Measurements from ENCODE around the gene KRT26.

KRT26 gene

DNA sequence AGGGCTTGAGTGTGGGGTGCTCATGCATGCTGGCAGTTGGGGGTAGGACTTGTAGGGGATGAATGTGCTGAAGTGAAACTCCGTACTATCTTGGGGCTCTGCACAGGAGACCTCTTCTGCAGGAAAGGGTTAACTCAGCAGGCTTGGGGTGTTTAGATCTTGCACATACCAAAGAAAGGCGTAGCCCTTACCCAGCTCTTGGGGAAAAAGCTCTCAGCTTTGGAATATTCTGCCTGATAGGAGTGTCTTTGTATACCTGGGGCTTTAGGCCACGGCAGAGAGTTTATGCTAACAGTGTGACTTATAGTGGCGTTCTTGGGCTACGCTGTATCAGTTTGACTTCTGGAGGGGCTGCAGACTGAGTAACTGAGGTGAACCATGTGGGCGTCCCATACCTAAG is 38.0 kb downstream of the KRT26 start (continued):
- TF ChIP-seq FEZF1 (tag by site-specific recombination; IDR thresholded peaks at IDR 0.05) (no peak), ZNF223 (tag by site-specific recombination; IDR thresholded peaks at IDR 0.05) (no peak)
- TF ChIP-seq, protein P1, sequence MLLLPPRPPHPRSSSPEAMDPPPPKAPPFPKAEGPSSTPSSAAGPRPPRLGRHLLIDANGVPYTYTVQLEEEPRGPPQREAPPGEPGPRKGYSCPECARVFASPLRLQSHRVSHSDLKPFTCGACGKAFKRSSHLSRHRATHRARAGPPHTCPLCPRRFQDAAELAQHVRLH (tag by site-specific recombination; IDR thresholded peaks at IDR 0.05) = no peak
- TF ChIP-seq, protein P2, sequence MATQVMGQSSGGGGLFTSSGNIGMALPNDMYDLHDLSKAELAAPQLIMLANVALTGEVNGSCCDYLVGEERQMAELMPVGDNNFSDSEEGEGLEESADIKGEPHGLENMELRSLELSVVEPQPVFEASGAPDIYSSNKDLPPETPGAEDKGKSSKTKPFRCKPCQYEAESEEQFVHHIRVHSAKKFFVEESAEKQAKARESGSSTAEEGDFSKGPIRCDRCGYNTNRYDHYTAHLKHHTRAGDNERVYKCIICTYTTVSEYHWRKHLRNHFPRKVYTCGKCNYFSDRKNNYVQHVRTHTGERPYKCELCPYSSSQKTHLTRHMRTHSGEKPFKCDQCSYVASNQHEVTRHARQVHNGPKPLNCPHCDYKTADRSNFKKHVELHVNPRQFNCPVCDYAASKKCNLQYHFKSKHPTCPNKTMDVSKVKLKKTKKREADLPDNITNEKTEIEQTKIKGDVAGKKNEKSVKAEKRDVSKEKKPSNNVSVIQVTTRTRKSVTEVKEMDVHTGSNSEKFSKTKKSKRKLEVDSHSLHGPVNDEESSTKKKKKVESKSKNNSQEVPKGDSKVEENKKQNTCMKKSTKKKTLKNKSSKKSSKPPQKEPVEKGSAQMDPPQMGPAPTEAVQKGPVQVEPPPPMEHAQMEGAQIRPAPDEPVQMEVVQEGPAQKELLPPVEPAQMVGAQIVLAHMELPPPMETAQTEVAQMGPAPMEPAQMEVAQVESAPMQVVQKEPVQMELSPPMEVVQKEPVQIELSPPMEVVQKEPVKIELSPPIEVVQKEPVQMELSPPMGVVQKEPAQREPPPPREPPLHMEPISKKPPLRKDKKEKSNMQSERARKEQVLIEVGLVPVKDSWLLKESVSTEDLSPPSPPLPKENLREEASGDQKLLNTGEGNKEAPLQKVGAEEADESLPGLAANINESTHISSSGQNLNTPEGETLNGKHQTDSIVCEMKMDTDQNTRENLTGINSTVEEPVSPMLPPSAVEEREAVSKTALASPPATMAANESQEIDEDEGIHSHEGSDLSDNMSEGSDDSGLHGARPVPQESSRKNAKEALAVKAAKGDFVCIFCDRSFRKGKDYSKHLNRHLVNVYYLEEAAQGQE (tag by site-specific recombination; IDR thresholded peaks at IDR 0.05) = no peak

DNA sequence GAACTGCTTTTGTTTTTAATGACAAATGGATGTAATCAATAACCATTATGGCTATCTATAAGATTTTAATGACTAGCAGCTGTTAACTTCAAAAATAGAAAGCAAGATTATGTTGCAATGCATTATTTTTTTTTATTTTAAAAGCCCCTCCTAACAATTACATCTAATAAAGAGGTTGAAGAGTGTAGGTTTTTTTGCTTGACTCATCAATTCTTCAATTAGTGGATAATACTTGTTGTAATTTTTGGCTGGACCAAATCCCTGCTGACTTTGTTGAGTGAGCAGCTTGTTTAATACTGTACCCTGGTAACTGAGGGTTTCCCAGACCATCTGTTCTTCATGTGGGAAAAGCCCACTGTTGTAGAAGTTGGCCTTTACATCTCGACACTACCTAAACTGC is 41.0 kb downstream of the KRT26 start:
- TF ChIP-seq ZNF768 (tag by site-specific recombination; IDR thresholded peaks at IDR 0.05) = no peak
- no peak for TF ChIP-seq ZNF133 (tag by site-specific recombination; IDR thresholded peaks at IDR 0.05)
- H3K9me3 ChIP-seq (ENCODE audit: control insufficient read depth, insufficient read depth, low read depth, low read length) = no peaks in the 10 kb centered on the region
- no peaks in the 10 kb centered on the region for H3K36me3 ChIP-seq (ENCODE audit: control insufficient read depth in 2 of 2, insufficient read depth in 1 of 2, low read length in 2 of 2)
- ChIA-PET CTCF (no interaction called here), POLR2A (interaction anchor here (0.7 kb wide), 1 partner anchor 84 kb away, joined by 3 read pairs; the partner anchor contains the start of gene SMARCE1)
- H3K27ac ChIP-seq (ENCODE audit: extremely low read depth, low read depth, low read length) = no peak overlapping the region
- no peak overlapping the region for H3K4me3 ChIP-seq (ENCODE audit: low read depth, low read length)
- H3K4me1 ChIP-seq (ENCODE audit: control insufficient read depth, insufficient read depth, low read length) = no peaks in the 10 kb centered on the region

DNA sequence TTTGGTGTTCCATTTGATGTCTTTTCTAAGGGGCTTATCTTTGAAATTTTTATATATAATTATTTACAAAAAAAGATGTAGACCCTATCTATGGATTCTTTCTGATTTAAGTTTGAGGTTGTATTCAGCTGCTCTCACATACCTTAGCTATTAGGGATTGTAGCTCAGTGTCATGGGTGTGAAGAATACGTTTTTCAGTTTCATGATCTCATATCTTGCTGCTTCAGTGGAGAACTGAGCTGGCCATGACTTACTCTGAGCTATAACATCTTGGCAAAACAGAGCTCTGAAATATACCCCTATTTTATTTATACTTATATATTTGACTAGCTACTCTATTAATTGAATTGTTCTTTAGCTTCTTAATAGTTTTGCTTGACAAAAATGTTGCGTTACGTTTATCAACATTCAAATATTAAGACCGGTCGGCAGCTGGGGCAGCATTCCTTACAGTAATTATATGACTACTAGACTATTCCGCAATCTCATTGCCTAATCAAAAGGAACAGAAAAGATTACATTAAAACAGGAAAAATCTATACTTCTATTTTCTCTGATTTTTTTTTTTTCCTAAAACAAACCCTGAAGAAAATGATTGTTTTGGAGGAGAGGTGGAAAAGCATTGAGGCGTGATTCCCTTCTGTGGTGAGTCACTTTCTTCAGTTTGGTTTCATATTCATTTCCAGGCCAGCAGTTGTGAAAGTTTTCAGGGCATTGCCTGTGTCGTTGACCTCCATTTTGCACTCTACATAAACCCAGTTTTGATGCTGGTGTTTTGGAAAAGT is 44.4 kb downstream of the KRT26 start:
- ChIA-PET POLR2A (no interaction called here), CTCF (interaction anchor here (0.6 to 1.3 kb wide), 7 partner anchors 13 to 112 kb away, joined by 3 to 7 read pairs (median 5); no protein-coding TSS in a partner anchor)
- Histone ChIP-seq H3K9me3 (ENCODE audit: control insufficient read depth, insufficient read depth, low read depth, low read length) (no peaks in the 10 kb centered on the region), H3K4me1 (ENCODE audit: control insufficient read depth, insufficient read depth, low read length) (no peaks in the 10 kb centered on the region), H3K27ac (ENCODE audit: extremely low read depth, low read depth, low read length) (no peak overlapping the region), H3K4me3 (ENCODE audit: low read depth, low read length) (no peak overlapping the region), H3K36me3 (ENCODE audit: control insufficient read depth in 2 of 2, insufficient read depth in 1 of 2, low read length in 2 of 2) (no peaks in the 10 kb centered on the region)
- no peak for TF ChIP-seq RBAK (tag by site-specific recombination; IDR thresholded peaks at IDR 0.05)
- no peak for TF ChIP-seq ZNF433 (tag by site-specific recombination; IDR thresholded peaks at IDR 0.05; ENCODE audit: low read depth)
- TF ChIP-seq ZNF707 (tag by site-specific recombination; IDR thresholded peaks at IDR 0.05) = no peak
- TF ChIP-seq, protein P1 (tag by site-specific recombination; IDR thresholded peaks at IDR 0.05) = no peak
- no peak for TF ChIP-seq KLF7 (tag by site-specific recombination; IDR thresholded peaks at IDR 0.05; ENCODE audit: borderline replicate concordance)
- TF ChIP-seq KLF10 (tag by site-specific recombination; IDR thresholded peaks at IDR 0.05) = no peak
- TF ChIP-seq, protein P3, sequence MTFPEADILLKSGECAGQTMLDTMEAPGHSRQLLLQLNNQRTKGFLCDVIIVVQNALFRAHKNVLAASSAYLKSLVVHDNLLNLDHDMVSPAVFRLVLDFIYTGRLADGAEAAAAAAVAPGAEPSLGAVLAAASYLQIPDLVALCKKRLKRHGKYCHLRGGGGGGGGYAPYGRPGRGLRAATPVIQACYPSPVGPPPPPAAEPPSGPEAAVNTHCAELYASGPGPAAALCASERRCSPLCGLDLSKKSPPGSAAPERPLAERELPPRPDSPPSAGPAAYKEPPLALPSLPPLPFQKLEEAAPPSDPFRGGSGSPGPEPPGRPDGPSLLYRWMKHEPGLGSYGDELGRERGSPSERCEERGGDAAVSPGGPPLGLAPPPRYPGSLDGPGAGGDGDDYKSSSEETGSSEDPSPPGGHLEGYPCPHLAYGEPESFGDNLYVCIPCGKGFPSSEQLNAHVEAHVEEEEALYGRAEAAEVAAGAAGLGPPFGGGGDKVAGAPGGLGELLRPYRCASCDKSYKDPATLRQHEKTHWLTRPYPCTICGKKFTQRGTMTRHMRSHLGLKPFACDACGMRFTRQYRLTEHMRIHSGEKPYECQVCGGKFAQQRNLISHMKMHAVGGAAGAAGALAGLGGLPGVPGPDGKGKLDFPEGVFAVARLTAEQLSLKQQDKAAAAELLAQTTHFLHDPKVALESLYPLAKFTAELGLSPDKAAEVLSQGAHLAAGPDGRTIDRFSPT (tag by site-specific recombination; IDR thresholded peaks at IDR 0.05) = no peak
- no peak for TF ChIP-seq SETDB1 (IDR thresholded peaks at IDR 0.05; ENCODE audit: insufficient read length, low read length)
- TF ChIP-seq ZBTB17 (tag by site-specific recombination; IDR thresholded peaks at IDR 0.05) = no peak
- no peak for TF ChIP-seq SP3 (tag by site-specific recombination; IDR thresholded peaks at IDR 0.05)
- TF ChIP-seq TCF7L2 (IDR thresholded peaks at IDR 0.05; ENCODE audit: borderline replicate concordance, low read depth, low read length) = no peak
- TF ChIP-seq SCRT2 (tag by site-specific recombination; IDR thresholded peaks at IDR 0.05) = no peak
- no peak for TF ChIP-seq MYNN (tag by site-specific recombination; IDR thresholded peaks at IDR 0.05; ENCODE audit: borderline replicate concordance)
- TF ChIP-seq, protein P4, sequence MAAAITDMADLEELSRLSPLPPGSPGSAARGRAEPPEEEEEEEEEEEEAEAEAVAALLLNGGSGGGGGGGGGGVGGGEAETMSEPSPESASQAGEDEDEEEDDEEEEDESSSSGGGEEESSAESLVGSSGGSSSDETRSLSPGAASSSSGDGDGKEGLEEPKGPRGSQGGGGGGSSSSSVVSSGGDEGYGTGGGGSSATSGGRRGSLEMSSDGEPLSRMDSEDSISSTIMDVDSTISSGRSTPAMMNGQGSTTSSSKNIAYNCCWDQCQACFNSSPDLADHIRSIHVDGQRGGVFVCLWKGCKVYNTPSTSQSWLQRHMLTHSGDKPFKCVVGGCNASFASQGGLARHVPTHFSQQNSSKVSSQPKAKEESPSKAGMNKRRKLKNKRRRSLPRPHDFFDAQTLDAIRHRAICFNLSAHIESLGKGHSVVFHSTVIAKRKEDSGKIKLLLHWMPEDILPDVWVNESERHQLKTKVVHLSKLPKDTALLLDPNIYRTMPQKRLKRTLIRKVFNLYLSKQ (tag by site-specific recombination; IDR thresholded peaks at IDR 0.05; ENCODE audit: borderline replicate concordance) = no peak
- TF ChIP-seq, protein P5, sequence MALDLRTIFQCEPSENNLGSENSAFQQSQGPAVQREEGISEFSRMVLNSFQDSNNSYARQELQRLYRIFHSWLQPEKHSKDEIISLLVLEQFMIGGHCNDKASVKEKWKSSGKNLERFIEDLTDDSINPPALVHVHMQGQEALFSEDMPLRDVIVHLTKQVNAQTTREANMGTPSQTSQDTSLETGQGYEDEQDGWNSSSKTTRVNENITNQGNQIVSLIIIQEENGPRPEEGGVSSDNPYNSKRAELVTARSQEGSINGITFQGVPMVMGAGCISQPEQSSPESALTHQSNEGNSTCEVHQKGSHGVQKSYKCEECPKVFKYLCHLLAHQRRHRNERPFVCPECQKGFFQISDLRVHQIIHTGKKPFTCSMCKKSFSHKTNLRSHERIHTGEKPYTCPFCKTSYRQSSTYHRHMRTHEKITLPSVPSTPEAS (tag by site-specific recombination; IDR thresholded peaks at IDR 0.05) = no peak
- TF ChIP-seq ZNF146 (tag by site-specific recombination; IDR thresholded peaks at IDR 0.05) = no peak
- no peak for TF ChIP-seq ZNF626 (tag by site-specific recombination; IDR thresholded peaks at IDR 0.05)
- TF ChIP-seq ZNF658 (tag by site-specific recombination; IDR thresholded peaks at IDR 0.05) = no peak

Measured in HEK293 (cell line).